Measurements from ENCODE around the gene CT45A10. TPM values are rescaled to one million over a fixed set of nuclear protein-coding genes. Genes with fewer than 3 reads are reported as not detected.
A peak's percentile ranks its signal among the peaks of the same experiment; 100 is the strongest.
"Not testable (repeated sequence)": the region's sequence is repeated elsewhere in the genome, so short reads cannot be mapped to it uniquely, and the experiment has no call there.

Gene CT45A10
- not detected for total RNA-seq
- long read RNA-seq: 0 reads

- Histone ChIP-seq H3K4me1 (no peaks in the 10 kb centered on the region), H3K4me3 (no peak within 1 kb of the TSS), H3K36me3 (no peaks in the 10 kb centered on the region), H3K27ac (replicated peaks) (no peak within 1 kb of the TSS), H3K27me3 (ENCODE audit: low read depth) (no peaks in the 10 kb centered on the region), H3K9me3 (replicated peaks) (no peaks in the 10 kb centered on the region)
- DNase-seq: no peak
- intact Hi-C loops (cut with micrococcal nuclease): no loop called here
- TF ChIP-seq CTCF (IDR thresholded peaks at IDR 0.05; ENCODE audit: borderline replicate concordance): no peak
Observed at GRCh38 chrX:135893294-135893817, at the start of gene CT45A10, which contains the start of gene SAGE1. TSS of gene CT45A10 (minus strand) at chrX:135893444. CDS start at chrX:135885344, 8,100 bp downstream. TSS of gene SAGE1 (plus strand) at chrX:135893716. CDS start at chrX:135896243, 2,527 bp downstream.

- DNase-seq: peak; percentile 12
- H3K4me1 ChIP-seq: no peaks in the 10 kb centered on the region
- no peaks in the 10 kb centered on the region for H3K36me3 ChIP-seq
- intact Hi-C loops (cut with micrococcal nuclease): no loop called here
- no peak overlapping the region for H3K27ac ChIP-seq (replicated peaks)
- H3K27me3 ChIP-seq (ENCODE audit: low read depth): no peaks in the 10 kb centered on the region
- TF ChIP-seq CTCF (IDR thresholded peaks at IDR 0.05; ENCODE audit: borderline replicate concordance): peak; percentile 69
- H3K4me3 ChIP-seq: no peak overlapping the region
- H3K9me3 ChIP-seq (replicated peaks): no peaks in the 10 kb centered on the region
Observed at GRCh38 chrX:135931644-135932487, 38.6 kb upstream of the CT45A10 start.

- H3K4me3 ChIP-seq: no peak overlapping the region
- H3K27ac ChIP-seq (replicated peaks): no peak overlapping the region
- H3K36me3 ChIP-seq: no peaks in the 10 kb centered on the region
- intact Hi-C loops (cut with micrococcal nuclease): no loop called here
- no peaks in the 10 kb centered on the region for H3K4me1 ChIP-seq
- H3K9me3 ChIP-seq (replicated peaks): no peaks in the 10 kb centered on the region
- no peaks in the 10 kb centered on the region for H3K27me3 ChIP-seq (ENCODE audit: low read depth)
- no peak for DNase-seq
- no peak for TF ChIP-seq CTCF (IDR thresholded peaks at IDR 0.05; ENCODE audit: borderline replicate concordance)
Observed at GRCh38 chrX:135927897-135928296, 34.7 kb upstream of the CT45A10 start.

- intact Hi-C loops (cut with micrococcal nuclease): no loop called here
- H3K9me3 ChIP-seq (replicated peaks): no peaks in the 10 kb centered on the region
- no peaks in the 10 kb centered on the region for H3K36me3 ChIP-seq
- no peaks in the 10 kb centered on the region for H3K27me3 ChIP-seq (ENCODE audit: low read depth)
- H3K4me1 ChIP-seq: no peaks in the 10 kb centered on the region
- no peak overlapping the region for H3K27ac ChIP-seq (replicated peaks)
- H3K4me3 ChIP-seq: no peak overlapping the region
- DNase-seq: no peak
- TF ChIP-seq CTCF (IDR thresholded peaks at IDR 0.05; ENCODE audit: borderline replicate concordance): no peak
Observed at GRCh38 chrX:135923353-135923752, 30.1 kb upstream of the CT45A10 start.

GRCh38 chrX:135920516-135920915 lies 27.3 kb upstream of the CT45A10 start:
- H3K4me1 ChIP-seq; DNase-seq; H3K27ac ChIP-seq (replicated peaks); H3K36me3 ChIP-seq; H3K9me3 ChIP-seq (replicated peaks); H3K4me3 ChIP-seq; intact Hi-C loops (cut with micrococcal nuclease); H3K27me3 ChIP-seq (ENCODE audit: low read depth): not testable (repeated sequence)

- Histone ChIP-seq H3K27ac (replicated peaks) (no peak overlapping the region), H3K4me3 (no peak overlapping the region), H3K36me3 (no peaks in the 10 kb centered on the region), H3K4me1 (no peaks in the 10 kb centered on the region), H3K9me3 (replicated peaks) (no peaks in the 10 kb centered on the region), H3K27me3 (ENCODE audit: low read depth) (no peaks in the 10 kb centered on the region)
- intact Hi-C loops (cut with micrococcal nuclease): no loop called here
- no peak for DNase-seq
- TF ChIP-seq CTCF (IDR thresholded peaks at IDR 0.05; ENCODE audit: borderline replicate concordance): no peak
Observed at GRCh38 chrX:135914404-135914803, 21.2 kb upstream of the CT45A10 start.

Data from left ventricle myocardium inferior (tissue), 1 donor.